GM23338 (cell line): ENCODE results near the gene NDUFV2. TPM values are rescaled to one million over a fixed set of nuclear protein-coding genes. Genes with fewer than 3 reads are reported as not detected.
A peak's percentile ranks its signal among the peaks of the same experiment; 100 is the strongest.

ENCODE experiments used
- ATAC-seq: fragments of 200-7000 bp; cut with Tn5 transposase; 3 replicates; pipeline ENCODE4 v1.9.1; 2020
- DNase-seq: peaks from one replicate; pipeline ENCODE4 v3.0.0-alpha.2; 2015; ENCODE audit warnings: low spot score
- H2AFZ ChIP-seq: fragments of 200-600 bp; sonication (generic); 2 replicates; pipeline ENCODE4 v1.8.0; 2016; ENCODE audit warnings: antibody characterized with exemption, mild to moderate bottlenecking, moderate library complexity
- H3F3A ChIP-seq: fragments of 200-600 bp; sonication (generic); replicated peaks from 2 replicates; pipeline ENCODE4 v1.8.0; 2017; ENCODE audit warnings: antibody characterized with exemption, mixed run types, low read depth
- H3K27ac ChIP-seq: fragments of 200-600 bp; sonication (generic); 2 replicates; pipeline ENCODE4 v1.6.1; 2016; ENCODE audit warnings: low read depth
- H3K27me3 ChIP-seq: fragments of 200-600 bp; sonication (generic); 2 replicates; pipeline ENCODE4 v1.8.0; 2016; ENCODE audit warnings: mild to moderate bottlenecking, mixed run types, moderate library complexity; ENCODE audit not compliant: insufficient read depth
- H3K36me3 ChIP-seq: fragments of 200-600 bp; sonication (generic); 2 replicates; pipeline ENCODE4 v1.8.0; 2016; ENCODE audit warnings: mild to moderate bottlenecking; ENCODE audit not compliant: insufficient read depth
- H3K4me1 ChIP-seq: fragments of 200-600 bp; sonication (generic); 2 replicates; pipeline ENCODE4 v1.8.0; 2016; ENCODE audit warnings: mild to moderate bottlenecking, moderate library complexity; ENCODE audit not compliant: insufficient read depth
- H3K4me2 ChIP-seq: fragments of 200-600 bp; sonication (generic); 2 replicates; pipeline ENCODE4 v1.7.1; 2017; ENCODE audit warnings: mixed run types
- H3K4me3 ChIP-seq: fragments of 200-600 bp; sonication (generic); 2 replicates; pipeline ENCODE4 v1.6.1; 2016; ENCODE audit warnings: mixed run types
- H3K79me2 ChIP-seq: fragments of 200-600 bp; sonication (generic); replicated peaks from 2 replicates; pipeline ENCODE4 v1.8.0; 2017; ENCODE audit warnings: mild to moderate bottlenecking; ENCODE audit not compliant: insufficient read depth
- H3K9me2 ChIP-seq: fragments of 200-600 bp; sonication (generic); 2 replicates; pipeline ENCODE4 v1.8.0; 2017; ENCODE audit not compliant: insufficient read depth
- H4K20me1 ChIP-seq: fragments of 200-600 bp; sonication (generic); replicated peaks from 2 replicates; pipeline ENCODE4 v1.8.0; 2017; ENCODE audit warnings: mild to moderate bottlenecking; ENCODE audit not compliant: insufficient read depth
- H3K27ac Mint-ChIP-seq: 2 replicates; pipeline ENCODE4 v1.8.0; 2020; ENCODE audit warnings: inconsistent platforms, mild to moderate bottlenecking, moderate library complexity, mixed read lengths
- H3K27me3 Mint-ChIP-seq: 3 replicates; pipeline ENCODE4 v1.8.0; 2022; ENCODE audit warnings: low read depth, mild to moderate bottlenecking, moderate library complexity, mixed read lengths, inconsistent platforms; ENCODE audit not compliant: insufficient read depth, poor library complexity
- H3K36me3 Mint-ChIP-seq: 3 replicates; pipeline ENCODE4 v1.8.0; 2021; ENCODE audit warnings: low read depth, mild to moderate bottlenecking, inconsistent platforms, moderate library complexity, mixed read lengths
- H3K4me1 Mint-ChIP-seq: 3 replicates; pipeline ENCODE4 v1.8.0; 2020; ENCODE audit warnings: mild to moderate bottlenecking, inconsistent platforms, mixed read lengths
- H3K4me3 Mint-ChIP-seq: 3 replicates; pipeline ENCODE4 v1.8.0; 2021; ENCODE audit warnings: moderate library complexity, mild to moderate bottlenecking, inconsistent platforms, mixed read lengths
- H3K9me3 Mint-ChIP-seq: 3 replicates; pipeline ENCODE4 v1.8.0; 2020; ENCODE audit warnings: moderate library complexity, mild to moderate bottlenecking, inconsistent platforms, mixed read lengths
- CREB1 ChIP-seq: fragments of 250-450 bp; sonication (Bioruptor Pico); IDR thresholded peaks from 2 replicates; pipeline ENCODE4 v1.5.0; 2020; ENCODE audit warnings: low read depth, mild to moderate bottlenecking, moderate library complexity
- ETS1 ChIP-seq: IDR thresholded peaks from 2 replicates; pipeline ENCODE4 v1.6.1; 2016; ENCODE audit warnings: antibody characterized with exemption
- EZH2 ChIP-seq: fragments of 200-600 bp; sonication (generic); IDR thresholded peaks from one replicate; pipeline ENCODE4 v1.8.0; 2017; ENCODE audit warnings: antibody characterized with exemption, mild to moderate bottlenecking, low read depth; ENCODE audit not compliant: unreplicated experiment
- EZH2phosphoT487 ChIP-seq: fragments of 200-600 bp; sonication (generic); IDR thresholded peaks from one replicate; pipeline ENCODE4 v1.8.1; 2018; ENCODE audit warnings: antibody characterized with exemption; ENCODE audit not compliant: unreplicated experiment
- JUNB ChIP-seq: IDR thresholded peaks from one replicate; pipeline ENCODE4 v1.6.1; 2016; ENCODE audit warnings: antibody characterized with exemption; ENCODE audit not compliant: unreplicated experiment
- POLR2AphosphoS5 ChIP-seq: IDR thresholded peaks from 2 replicates; pipeline ENCODE4 v1.6.1; 2016; ENCODE audit warnings: antibody characterized with exemption, low read depth
- REST ChIP-seq: IDR thresholded peaks from one replicate; pipeline ENCODE4 v1.6.1; 2018; ENCODE audit warnings: antibody characterized with exemption; ENCODE audit not compliant: unreplicated experiment
- STAT1 ChIP-seq: IDR thresholded peaks from one replicate; pipeline ENCODE4 v1.6.1; 2016; ENCODE audit warnings: antibody characterized with exemption; ENCODE audit not compliant: unreplicated experiment
- ZNF114 ChIP-seq: fragments of 250-450 bp; sonication (Bioruptor Pico); IDR thresholded peaks from 2 replicates; pipeline ENCODE4 v1.5.0; 2020; ENCODE audit warnings: mild to moderate bottlenecking, moderate library complexity
- ZNF331 ChIP-seq: fragments of 250-450 bp; sonication (Bioruptor Pico); IDR thresholded peaks from 2 replicates; pipeline ENCODE4 v1.5.0; 2020; ENCODE audit warnings: low read depth, mild to moderate bottlenecking, moderate library complexity
- polyA plus RNA-seq: library from polyadenylated mRNA; unstranded; fragments of >200 nt; fragmentation: Nextera tagmentation; extraction: Ambion mirVana; gene quantifications from 2 replicates; pipeline ENCODE4 v1.2.1, GENCODE V29; 2016
- total RNA-seq: library from RNA; depleted of rRNA; stranded (reverse); fragments of >200 nt; shearing (Covaris generic); gene quantifications from 2 replicates; pipeline ENCODE4 v1.2.3, GENCODE V29; 2014

Gene NDUFV2
- total and polyA plus RNA-seq, 2 experiments from 2014 or later: 157 to 577 TPM

GRCh38 chr18:9105420-9105819 is 2.9 kb downstream of the NDUFV2 start:
- no peak for DNase-seq
- Histone ChIP-seq H3K9me2 (no peaks in the 10 kb centered on the region), H3F3A (no peaks in the 10 kb centered on the region), H2AFZ (no peak overlapping the region), H4K20me1 (peaks cover 27% of the 10 kb centered on the region), H3K4me1 (peaks cover 70% of the 10 kb centered on the region), H3K4me3 (peak overlapping the region; percentile 81), H3K79me2 (peaks cover 78% of the 10 kb centered on the region), H3K36me3 (no peaks in the 10 kb centered on the region), H3K27me3 (no peaks in the 10 kb centered on the region), H3K27ac (peak overlapping the region; percentile 61; the same call in 1 of the 2 replicates), H3K4me2 (peak overlapping the region; percentile 88)
- H3K27me3 Mint-ChIP-seq: no peaks in the 10 kb centered on the region
- peak overlapping the region; percentile 95 for H3K4me3 Mint-ChIP-seq
- no peaks in the 10 kb centered on the region for H3K9me3 Mint-ChIP-seq
- no peak for ATAC-seq
- peaks cover 67% of the 10 kb centered on the region for H3K4me1 Mint-ChIP-seq
- TF ChIP-seq STAT1: no peak
- no peak for TF ChIP-seq ZNF114
- TF ChIP-seq CREB1 (CRISPR knock-in tag): no peak
- TF ChIP-seq JUNB: no peak
- H3K27ac Mint-ChIP-seq: peak overlapping the region; percentile 53
- peaks cover 12% of the 10 kb centered on the region; the same call in 2 of the 3 replicates for H3K36me3 Mint-ChIP-seq

DNA sequence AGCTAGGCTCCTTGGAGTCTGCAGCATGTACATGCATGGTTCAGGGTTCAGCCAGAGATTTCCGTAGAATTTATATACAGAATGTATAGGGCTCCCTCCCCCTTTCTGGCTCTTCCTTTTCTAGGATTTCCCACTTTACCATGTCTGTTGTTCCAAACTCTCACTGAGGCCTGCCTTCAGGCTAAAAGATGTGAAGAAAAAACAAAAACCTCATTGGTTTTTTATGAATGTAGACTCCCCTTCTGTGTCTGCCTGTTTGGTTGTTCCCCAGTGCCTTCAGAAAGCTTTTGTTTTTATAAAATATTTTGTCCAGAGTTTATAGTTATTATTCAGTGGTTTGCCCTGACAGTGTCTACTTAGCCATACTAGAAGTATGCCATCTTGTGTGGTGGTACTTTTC is 3.6 kb downstream of the NDUFV2 start:
- peak overlapping the region; percentile 81 for H3K4me3 ChIP-seq
- H3K4me1 Mint-ChIP-seq: peaks cover 67% of the 10 kb centered on the region

GRCh38 chr18:9106800-9107584 is 4.5 kb downstream of the NDUFV2 start:
- peak overlapping the region; percentile 31 for H3K27ac Mint-ChIP-seq
- Histone ChIP-seq H3K79me2 (peaks cover 94% of the 10 kb centered on the region), H3K27ac (peak overlapping the region; percentile 61), H3K4me2 (peak overlapping the region; percentile 88), H3K4me3 (peak overlapping the region; percentile 81), H3K27me3 (no peaks in the 10 kb centered on the region), H3K9me2 (no peaks in the 10 kb centered on the region), H4K20me1 (peaks cover 32% of the 10 kb centered on the region), H3F3A (no peaks in the 10 kb centered on the region), H3K36me3 (no peaks in the 10 kb centered on the region), H2AFZ (no peak overlapping the region), H3K4me1 (peaks cover 71% of the 10 kb centered on the region)
- H3K36me3 Mint-ChIP-seq: peaks cover 22% of the 10 kb centered on the region
- H3K4me3 Mint-ChIP-seq: peak overlapping the region; percentile 95
- peaks cover 63% of the 10 kb centered on the region for H3K4me1 Mint-ChIP-seq
- no peaks in the 10 kb centered on the region for H3K9me3 Mint-ChIP-seq
- TF ChIP-seq ZNF331 (no peak), ZNF114 (no peak), REST (no peak), JUNB (no peak), ETS1 (no peak), EZH2 (no peak)
- ATAC-seq: no peak
- no peaks in the 10 kb centered on the region for H3K27me3 Mint-ChIP-seq
- DNase-seq: no peak

More for the DNA sequence above, 3.6 kb downstream of the NDUFV2 start:
- Histone ChIP-seq H3K79me2 (peaks cover 85% of the 10 kb centered on the region), H3K27ac (peak overlapping the region; percentile 61; the same call in 1 of the 2 replicates), H3K36me3 (no peaks in the 10 kb centered on the region), H3K4me2 (peak overlapping the region; percentile 88), H2AFZ (no peak overlapping the region), H4K20me1 (peaks cover 28% of the 10 kb centered on the region), H3K27me3 (no peaks in the 10 kb centered on the region), H3F3A (no peaks in the 10 kb centered on the region), H3K4me1 (peaks cover 71% of the 10 kb centered on the region), H3K9me2 (no peaks in the 10 kb centered on the region)
- peak overlapping the region; percentile 53 for H3K27ac Mint-ChIP-seq
- TF ChIP-seq EZH2phosphoT487 (no peak), POLR2AphosphoS5 (no peak)
- H3K9me3 Mint-ChIP-seq: no peaks in the 10 kb centered on the region
- no peaks in the 10 kb centered on the region for H3K27me3 Mint-ChIP-seq
- peaks cover 14% of the 10 kb centered on the region; the same call in 2 of the 3 replicates for H3K36me3 Mint-ChIP-seq
- ATAC-seq (no peak), DNase-seq (no peak)
- peak overlapping the region; percentile 95 for H3K4me3 Mint-ChIP-seq
